ENCODE measurements around the gene IRAG1.

GRCh38 chr11:10727146-10727851 lies 33.7 kb upstream of the IRAG1 start:
- TF ChIP-seq CTCF (IDR thresholded peaks at IDR 0.05), result no peak
- no peak for TF ChIP-seq POLR2A (IDR thresholded peaks at IDR 0.05)
